Naive B cell (primary cell): Measurements from ENCODE around the gene KRR1. TPM values are rescaled to one million over a fixed set of nuclear protein-coding genes. Genes with fewer than 3 reads are reported as not detected.
"Not testable (repeated sequence)": the region's sequence is repeated elsewhere in the genome, so short reads cannot be mapped to it uniquely, and the experiment has no call there.

Source experiments
- ATAC-seq, 2 donors: fragments of 150-1000 bp; cut with Tn5 transposase; 2 replicates each; pipeline ENCODE4 v1.10.0; 2021; ENCODE audit warnings: low read depth in 2 of 2, mild to moderate bottlenecking in 2 of 2, moderate library complexity in 2 of 2
- DNase-seq: peaks from one replicate; pipeline ENCODE4 v3.0.0; 2022
- H3K27ac Mint-ChIP-seq, 6 donors: one replicate each; pipeline ENCODE4 v1.8.0; 2020 to 2022; ENCODE audit warnings: mild to moderate bottlenecking in 6 of 6, mixed read lengths in 6 of 6, moderate library complexity in 5 of 6, inconsistent platforms in 2 of 6
- H3K27me3 Mint-ChIP-seq, 3 donors: one replicate each; pipeline ENCODE4 v1.8.0; 2021 to 2022; ENCODE audit warnings: mixed read lengths in 3 of 3, mild to moderate bottlenecking in 1 of 3
- H3K36me3 Mint-ChIP-seq, 2 donors: one replicate each; pipeline ENCODE4 v1.8.0; 2020 to 2022; ENCODE audit warnings: mixed read lengths in 2 of 2, inconsistent platforms in 1 of 2, mild to moderate bottlenecking in 1 of 2
- H3K4me1 Mint-ChIP-seq, 3 donors: one replicate each; pipeline ENCODE4 v1.8.0; 2020 to 2022; ENCODE audit warnings: mixed read lengths in 3 of 3, inconsistent platforms in 1 of 3, mild to moderate bottlenecking in 1 of 3, moderate library complexity in 1 of 3
- H3K4me3 Mint-ChIP-seq, 8 donors: one replicate each; pipeline ENCODE4 v1.8.0; 2020 to 2022; ENCODE audit warnings: mild to moderate bottlenecking in 8 of 8, mixed read lengths in 8 of 8, moderate library complexity in 8 of 8, inconsistent platforms in 2 of 8
- H3K9me3 Mint-ChIP-seq, 7 donors: one replicate each; pipeline ENCODE4 v1.8.0; 2020 to 2022; ENCODE audit warnings: mixed read lengths in 7 of 7, mild to moderate bottlenecking in 5 of 7, inconsistent platforms in 2 of 7, moderate library complexity in 1 of 7
- polyA plus RNA-seq, 6 donors: library from polyadenylated mRNA; unstranded; fragments of 300-500 nt; fragmentation: Illumina TruSeq; gene quantifications; one replicate each; pipeline ENCODE4 v1.2.3, GENCODE V29; 2021; ENCODE audit warnings: low read depth in 6 of 6

Gene KRR1
- polyA plus RNA-seq, 6 donors from 2014 or later: 56.1 to 81.7 (median 71.9) TPM

DNA sequence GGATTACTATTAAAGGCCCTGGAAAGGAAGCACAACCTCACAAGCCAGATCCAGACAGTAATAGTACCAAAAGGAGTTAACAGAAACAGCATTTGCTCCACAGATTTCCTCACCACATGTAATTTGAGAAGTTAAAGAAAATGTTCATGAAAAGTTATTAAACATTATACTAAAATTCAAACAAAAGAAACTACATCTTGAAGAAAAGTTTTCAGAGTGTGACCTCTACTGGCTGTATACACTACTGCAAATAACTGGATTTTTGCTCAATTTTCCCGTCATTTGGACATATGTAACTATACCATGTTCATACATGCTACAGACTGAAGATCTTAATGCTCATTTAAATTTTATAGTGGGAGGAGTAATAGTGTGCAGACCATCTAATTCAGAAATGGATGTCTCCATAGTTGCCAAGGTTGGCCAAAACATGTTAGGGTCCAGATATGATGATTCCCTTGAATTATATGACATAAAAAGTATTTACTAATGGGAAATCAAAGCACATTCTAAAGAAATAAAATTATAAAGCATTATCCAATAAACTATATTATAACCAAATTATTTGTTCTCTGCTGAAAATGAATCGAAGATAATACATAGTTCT lies 5.6 kb downstream of the KRR1 start:
- DNase-seq (no peak), ATAC-seq (peak; percentile 53)
- Mint-ChIP-seq H3K4me3 (no peak overlapping the region), H3K27ac (peak overlapping the region in 5 of 6 donors; percentile 3 to 87 (median 30)), H3K36me3 (peaks cover 0 to 10% of the 10 kb centered on the region in 2 donors), H3K9me3 (no peaks in the 10 kb centered on the region), H3K27me3 (no peaks in the 10 kb centered on the region), H3K4me1 (peaks cover 12 to 15% (median 13%) of the 10 kb centered on the region in 3 donors)

DNA sequence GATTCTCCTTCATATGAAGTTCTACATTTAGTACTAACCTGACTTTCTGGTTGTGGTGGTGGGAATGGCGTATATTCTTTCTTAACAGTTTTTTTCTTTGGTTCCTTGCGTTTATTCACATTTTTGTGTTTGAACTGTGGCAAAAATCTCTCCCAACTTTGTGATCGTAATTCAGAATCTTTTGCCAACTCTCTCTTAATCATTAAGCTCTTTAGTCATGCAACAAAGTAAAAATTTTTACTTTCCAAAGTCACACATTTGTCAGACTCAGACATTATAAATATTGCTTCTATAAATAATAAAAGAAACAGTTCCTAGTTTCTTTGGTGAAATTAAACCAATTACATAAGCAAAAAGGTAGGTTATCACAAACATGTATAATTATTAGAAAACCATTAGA lies 7.5 kb downstream of the KRR1 start:
- ATAC-seq (no peak), DNase-seq (no peak)
- H3K9me3 Mint-ChIP-seq: no peaks in the 10 kb centered on the region
- H3K4me3 Mint-ChIP-seq: no peak overlapping the region
- peak overlapping the region in 1 of 6 donors; percentile 21 for H3K27ac Mint-ChIP-seq
- peaks cover 0 to 3% (median 0%) of the 10 kb centered on the region in 3 donors for H3K4me1 Mint-ChIP-seq
- H3K27me3 Mint-ChIP-seq: no peaks in the 10 kb centered on the region
- H3K36me3 Mint-ChIP-seq: peaks cover under 1 to 10% of the 10 kb centered on the region in 2 donors

DNA sequence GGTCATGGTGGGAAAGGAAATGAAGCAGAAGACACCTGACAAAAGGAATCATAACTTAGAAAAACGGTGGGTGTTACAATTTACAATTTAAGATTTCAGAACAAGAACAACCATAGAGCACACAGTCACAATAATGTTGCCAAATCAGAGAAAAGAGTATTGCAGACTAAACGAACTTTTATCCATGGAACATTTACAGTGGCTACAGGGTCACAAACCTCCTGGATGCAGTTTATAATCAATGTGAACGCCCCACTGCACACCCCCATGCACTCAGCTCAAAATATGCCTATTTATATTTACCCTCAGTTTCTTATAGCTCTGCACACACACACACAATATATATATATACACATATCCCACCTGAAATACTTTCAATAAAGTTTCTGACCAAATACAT lies 8.0 kb downstream of the KRR1 start:
- Mint-ChIP-seq H3K36me3 (peaks cover 4 to 13% of the 10 kb centered on the region in 2 donors), H3K27ac (peak overlapping the region in 1 of 6 donors; percentile 21), H3K4me1 (peaks cover 0 to 3% (median 3%) of the 10 kb centered on the region in 3 donors), H3K4me3 (no peak overlapping the region), H3K9me3 (no peaks in the 10 kb centered on the region), H3K27me3 (no peaks in the 10 kb centered on the region)
- DNase-seq: no peak
- no peak for ATAC-seq

DNA sequence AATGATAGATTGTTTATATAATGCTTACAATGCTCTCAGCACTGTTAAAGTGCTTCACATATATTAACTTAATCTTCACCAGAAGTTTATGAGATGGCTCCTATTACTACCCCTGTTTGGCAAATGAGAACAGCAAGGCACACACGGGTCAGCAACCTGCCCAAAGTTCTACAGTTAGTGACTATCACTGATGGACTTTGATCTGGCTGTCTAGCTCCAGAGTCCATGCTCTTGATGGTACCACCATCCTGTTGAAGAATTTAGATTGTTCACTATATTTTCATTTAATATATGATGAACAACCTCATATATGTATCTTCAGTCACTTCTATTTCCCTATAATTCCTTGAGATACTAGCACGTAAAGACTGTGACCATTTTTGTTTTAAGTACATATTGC lies 20.2 kb downstream of the KRR1 start:
- peaks cover 35 to 54% (median 37%) of the 10 kb centered on the region in 3 donors for H3K4me1 Mint-ChIP-seq

DNA sequence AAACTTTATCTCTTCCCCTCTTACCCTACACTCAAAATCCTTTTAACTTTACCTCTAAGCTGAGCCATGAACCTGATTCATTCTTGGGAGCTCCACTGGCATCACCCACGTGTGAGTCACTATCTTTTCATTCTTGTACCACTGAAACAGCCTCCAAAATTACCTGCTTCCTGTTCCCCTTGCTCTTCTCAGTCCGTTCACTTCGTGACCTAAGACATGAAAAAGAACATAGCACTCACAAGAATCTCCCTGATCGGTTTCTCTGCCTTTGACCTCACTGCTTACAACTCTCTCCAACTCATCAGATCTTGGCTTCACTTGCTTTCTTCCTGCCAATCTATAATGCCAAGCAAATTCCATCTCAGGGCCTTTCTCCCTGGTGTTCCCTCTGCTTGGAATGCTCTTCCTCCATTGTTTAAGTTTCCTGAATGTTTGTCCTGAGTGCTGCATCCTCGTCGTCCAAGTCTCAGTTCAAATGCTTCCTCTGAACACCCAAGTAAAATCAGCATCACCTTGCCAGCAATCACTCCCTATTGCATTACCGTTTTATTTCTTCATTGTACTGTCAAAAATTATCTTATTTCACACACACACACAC lies 21.7 kb downstream of the KRR1 start:
- no peak for DNase-seq
- H3K36me3 Mint-ChIP-seq: peaks cover 17 to 29% of the 10 kb centered on the region in 2 donors
- H3K9me3 Mint-ChIP-seq: no peaks in the 10 kb centered on the region
- H3K27me3 Mint-ChIP-seq: no peaks in the 10 kb centered on the region
- peaks cover 42 to 58% (median 48%) of the 10 kb centered on the region in 3 donors for H3K4me1 Mint-ChIP-seq
- ATAC-seq: no peak
- peak overlapping the region in 5 of 6 donors; percentile 44 to 98 (median 83) for H3K27ac Mint-ChIP-seq
- H3K4me3 Mint-ChIP-seq: peak overlapping the region in 1 of 8 donors; percentile 7

More for the DNA sequence above, 20.2 kb downstream of the KRR1 start:
- Mint-ChIP-seq H3K36me3 (peaks cover 13 to 29% of the 10 kb centered on the region in 2 donors), H3K27ac (peak overlapping the region in 2 of 6 donors; percentile 4 to 56), H3K4me3 (no peak overlapping the region), H3K9me3 (no peaks in the 10 kb centered on the region), H3K27me3 (no peaks in the 10 kb centered on the region)
- DNase-seq (no peak), ATAC-seq (no peak)

DNA sequence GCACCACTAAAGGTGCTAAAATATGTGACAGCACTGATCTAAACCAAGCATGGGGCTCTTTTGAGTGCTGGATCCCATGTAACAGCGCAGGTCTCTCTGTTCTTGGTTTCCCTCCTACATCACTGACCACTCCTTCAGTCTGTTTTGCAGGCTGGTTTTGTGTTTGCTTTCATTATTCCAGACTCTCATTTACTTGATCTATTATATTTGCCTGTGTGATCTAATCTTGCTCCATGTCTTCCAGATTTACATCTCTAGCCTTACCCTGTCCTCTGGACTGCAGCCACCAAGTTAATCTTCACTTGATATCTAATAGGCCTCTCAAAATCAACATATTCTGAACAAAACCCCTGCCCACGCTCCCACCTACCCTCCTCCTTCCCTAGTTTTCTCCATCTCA lies 22.2 kb downstream of the KRR1 start:
- Mint-ChIP-seq H3K27ac (peak overlapping the region in 5 of 6 donors; percentile 25 to 98 (median 83)), H3K36me3 (peaks cover 22 to 30% of the 10 kb centered on the region in 2 donors), H3K9me3 (no peaks in the 10 kb centered on the region), H3K4me3 (no peak overlapping the region), H3K27me3 (no peaks in the 10 kb centered on the region), H3K4me1 (peaks cover 46 to 60% (median 53%) of the 10 kb centered on the region in 3 donors)
- ATAC-seq (no peak), DNase-seq (no peak)

DNA sequence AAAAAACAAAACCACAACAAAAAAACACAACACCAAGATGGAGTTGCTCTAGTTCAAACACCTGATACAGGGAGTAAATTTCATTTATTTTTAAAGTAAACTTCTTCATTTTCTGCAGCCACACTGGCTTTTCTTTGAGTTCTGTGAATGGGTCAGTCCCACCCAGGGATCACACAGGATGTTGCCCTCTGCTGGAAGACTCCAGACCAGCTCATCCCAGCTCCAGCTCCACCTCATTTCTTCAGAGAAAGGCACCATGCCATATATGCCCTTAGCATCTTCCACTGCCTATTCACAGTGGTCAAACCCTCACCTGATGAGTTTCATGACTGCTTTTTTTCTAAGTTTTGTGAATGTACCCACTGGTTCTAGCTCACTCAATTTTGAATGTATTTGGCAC lies 22.9 kb downstream of the KRR1 start:
- H3K4me3 Mint-ChIP-seq: peak overlapping the region in 1 of 8 donors; percentile 59

DNA sequence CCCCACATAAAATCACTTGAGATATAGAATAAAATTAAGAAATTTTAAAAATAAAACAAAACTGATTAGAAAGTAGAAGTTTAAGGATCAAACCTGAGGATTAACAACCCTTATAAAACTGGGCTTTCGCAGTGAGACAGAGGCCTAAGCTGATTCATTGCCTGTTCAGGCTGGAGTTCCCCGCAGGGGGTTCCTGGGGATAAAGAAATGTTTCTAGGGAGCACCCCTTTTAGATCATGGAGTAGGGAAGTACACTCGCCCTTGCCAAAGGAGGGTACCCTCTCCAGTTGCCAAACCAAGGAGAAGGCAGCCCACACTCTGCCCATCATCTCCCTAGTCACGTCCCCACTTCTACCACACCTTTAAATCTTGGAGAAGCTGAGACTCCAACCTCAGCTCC lies 24.1 kb downstream of the KRR1 start:
- Mint-ChIP-seq H3K4me3 (no peak overlapping the region), H3K4me1 (peaks cover 52 to 68% (median 68%) of the 10 kb centered on the region in 3 donors), H3K27ac (peak overlapping the region; percentile 30 to 98 (median 60)), H3K36me3 (peaks cover 30 to 40% of the 10 kb centered on the region in 2 donors), H3K27me3 (no peaks in the 10 kb centered on the region), H3K9me3 (no peaks in the 10 kb centered on the region)
- ATAC-seq (no peak), DNase-seq (no peak)

More for the DNA sequence above, 22.9 kb downstream of the KRR1 start:
- DNase-seq (no peak), ATAC-seq (peak; percentile 64 to 65)
- Mint-ChIP-seq H3K4me1 (peaks cover 46 to 60% (median 59%) of the 10 kb centered on the region in 3 donors), H3K27ac (peak overlapping the region in 2 of 6 donors; percentile 48 to 98), H3K9me3 (no peaks in the 10 kb centered on the region), H3K36me3 (peaks cover 25 to 30% of the 10 kb centered on the region in 2 donors), H3K27me3 (no peaks in the 10 kb centered on the region)

DNA sequence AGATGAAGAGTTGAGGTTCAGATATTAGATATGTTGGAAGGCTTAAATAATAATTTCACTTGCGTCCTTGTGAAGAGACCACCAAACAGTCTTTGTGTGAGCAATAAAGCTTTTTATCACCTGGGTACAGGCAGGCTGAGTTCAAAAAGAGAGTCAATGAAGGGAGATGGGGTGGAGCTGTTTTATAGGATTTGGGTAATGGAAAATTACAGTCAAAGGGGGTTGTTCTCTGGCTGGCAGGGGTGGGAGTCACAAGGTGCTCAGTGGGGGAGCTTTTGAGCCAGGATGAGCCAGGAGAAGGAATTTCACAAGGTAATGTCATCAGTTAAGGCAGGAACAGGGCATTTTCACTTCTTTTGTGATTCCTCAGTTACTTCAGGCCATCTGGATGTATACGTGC lies 27.0 kb downstream of the KRR1 start:
- Mint-ChIP-seq H3K4me3 (peak overlapping the region in 7 of 8 donors; percentile 72 to 99 (median 97)), H3K4me1 (peaks cover 68 to 82% (median 79%) of the 10 kb centered on the region in 3 donors), H3K27ac (peak overlapping the region; percentile 65 to 98 (median 88)), H3K36me3 (peaks cover 24 to 32% of the 10 kb centered on the region in 2 donors)
- DNase-seq, ATAC-seq, H3K9me3 Mint-ChIP-seq, H3K27me3 Mint-ChIP-seq: not testable (repeated sequence)

DNA sequence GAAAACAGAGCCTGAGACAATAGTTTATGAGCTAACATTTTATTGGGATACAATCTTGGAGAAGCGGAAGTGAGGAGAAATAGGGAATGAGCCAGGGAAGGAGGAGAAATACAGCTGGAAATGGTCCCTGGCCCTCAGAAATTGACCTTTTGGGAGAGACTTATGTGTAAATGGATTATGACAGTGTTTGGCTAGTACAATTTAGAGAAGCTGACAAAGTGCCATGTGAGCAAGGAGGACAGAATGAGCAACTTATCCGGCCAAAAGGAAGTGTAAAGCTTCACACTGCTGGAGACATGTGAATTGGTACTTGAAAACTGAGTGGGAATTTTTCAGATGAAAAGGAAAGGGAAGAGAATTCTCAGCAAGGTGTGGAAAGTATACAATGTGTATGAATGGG lies 28.0 kb downstream of the KRR1 start:
- ATAC-seq (no peak), DNase-seq (no peak)
- Mint-ChIP-seq H3K4me1 (peaks cover 69 to 83% (median 81%) of the 10 kb centered on the region in 3 donors), H3K27me3 (no peaks in the 10 kb centered on the region), H3K4me3 (peak overlapping the region; percentile 95 to 99 (median 99)), H3K36me3 (peaks cover 21 to 28% of the 10 kb centered on the region in 2 donors), H3K27ac (peak overlapping the region; percentile 87 to 98 (median 92)), H3K9me3 (no peaks in the 10 kb centered on the region)

DNA sequence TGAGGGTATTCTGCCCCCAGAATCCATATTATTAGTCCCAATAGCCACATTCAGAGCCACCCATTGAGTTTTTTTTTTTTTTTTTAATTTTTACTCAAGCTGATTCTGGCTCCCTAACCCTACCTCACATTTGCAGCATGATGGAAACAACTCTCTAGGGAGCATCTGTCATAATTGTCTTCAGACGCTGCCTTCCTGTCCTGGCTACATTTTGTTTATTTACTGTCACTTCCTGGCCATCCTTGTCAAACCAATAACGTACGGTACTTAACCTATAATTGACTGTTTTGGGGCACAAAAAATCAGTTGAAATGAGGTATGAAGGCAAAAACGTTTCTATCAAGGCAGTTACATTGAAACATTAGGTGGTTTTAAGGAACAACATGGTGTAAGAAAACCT lies 28.8 kb downstream of the KRR1 start:
- Mint-ChIP-seq H3K36me3 (peaks cover 21 to 28% of the 10 kb centered on the region in 2 donors), H3K4me3 (peak overlapping the region; percentile 95 to 99 (median 99)), H3K27me3 (no peaks in the 10 kb centered on the region), H3K27ac (peak overlapping the region; percentile 90 to 99 (median 97)), H3K4me1 (peaks cover 68 to 83% (median 77%) of the 10 kb centered on the region in 3 donors), H3K9me3 (no peaks in the 10 kb centered on the region)
- DNase-seq: peak; percentile 55
- ATAC-seq: peak; percentile 33 to 44

DNA sequence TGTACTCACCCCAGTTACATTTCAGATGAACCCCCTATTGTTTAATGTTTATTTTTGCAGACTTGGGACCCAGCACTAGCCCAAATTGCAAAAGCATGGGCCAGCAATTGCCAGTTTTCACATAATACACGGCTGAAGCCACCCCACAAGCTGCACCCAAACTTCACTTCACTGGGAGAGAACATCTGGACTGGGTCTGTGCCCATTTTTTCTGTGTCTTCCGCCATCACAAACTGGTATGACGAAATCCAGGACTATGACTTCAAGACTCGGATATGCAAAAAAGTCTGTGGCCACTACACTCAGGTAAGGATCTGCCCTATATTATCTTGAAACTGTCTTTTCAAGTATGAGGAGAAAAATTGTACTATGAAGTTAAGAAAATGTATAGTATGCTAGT lies 29.6 kb downstream of the KRR1 start:
- Mint-ChIP-seq H3K9me3 (no peaks in the 10 kb centered on the region), H3K36me3 (peaks cover 19 to 28% of the 10 kb centered on the region in 2 donors), H3K4me3 (peak overlapping the region; percentile 95 to 99 (median 99)), H3K4me1 (peaks cover 65 to 76% (median 76%) of the 10 kb centered on the region in 3 donors), H3K27me3 (no peaks in the 10 kb centered on the region), H3K27ac (peak overlapping the region; percentile 90 to 99 (median 98))
- no peak for ATAC-seq
- no peak for DNase-seq

DNA sequence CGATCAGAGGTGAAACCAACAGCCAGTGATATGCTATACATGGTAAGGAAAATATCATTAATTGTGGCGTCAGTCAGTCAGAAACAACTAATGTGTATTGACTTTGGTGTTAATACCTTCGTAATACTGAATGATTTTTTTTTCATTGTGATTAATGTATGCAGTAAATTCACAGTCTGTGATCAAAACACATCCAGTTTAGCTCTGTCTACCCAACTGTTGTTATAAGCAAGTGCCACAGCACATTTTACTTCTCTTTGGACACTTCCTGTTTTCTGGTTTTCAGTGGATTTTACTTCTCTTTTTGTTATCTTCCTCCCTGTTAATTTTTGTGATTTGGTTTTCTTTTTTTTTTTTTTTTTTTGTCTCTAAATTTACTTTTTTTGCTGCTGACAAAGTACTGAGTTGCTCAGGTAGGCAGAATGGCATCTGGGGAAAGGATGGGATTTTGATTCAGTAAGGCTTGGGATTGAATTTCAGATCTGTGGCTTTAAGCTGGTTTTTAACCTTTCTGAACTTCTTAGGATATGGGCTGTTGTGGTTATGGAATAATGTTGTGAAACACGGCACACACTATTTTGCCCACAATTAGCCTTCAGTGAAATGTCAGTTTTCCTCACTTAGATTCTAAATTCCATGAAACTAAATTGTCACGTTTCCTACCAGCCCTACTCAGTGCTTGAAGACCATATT lies 30.2 kb downstream of the KRR1 start:
- Mint-ChIP-seq H3K4me1 (peaks cover 62 to 73% (median 72%) of the 10 kb centered on the region in 3 donors), H3K36me3 (peaks cover 17 to 28% of the 10 kb centered on the region in 2 donors)

More for the DNA sequence above, 30.2 kb downstream of the KRR1 start:
- Mint-ChIP-seq H3K9me3 (no peaks in the 10 kb centered on the region), H3K27ac (peak overlapping the region; percentile 90 to 99 (median 98)), H3K27me3 (no peaks in the 10 kb centered on the region), H3K4me3 (peak overlapping the region; percentile 95 to 99 (median 99))
- ATAC-seq: peak; percentile 54
- peak; percentile 64 for DNase-seq
